Sigmoid colon (tissue), 7 donors: ENCODE results near the gene APBB2. TPM values are rescaled to one million over a fixed set of nuclear protein-coding genes. Genes with fewer than 3 reads are reported as not detected.

Source experiments
- DNase-seq: peaks from one replicate; pipeline ENCODE4 v3.0.0-alpha.2; 2019
- H3K27ac ChIP-seq, 4 donors: fragments of 200-600 bp; sonication (generic); one replicate each; pipeline ENCODE4 v1.5.1; 2016 to 2019; ENCODE audit warnings: mild to moderate bottlenecking in 1 of 4
- H3K27me3 ChIP-seq, 3 donors: fragments of 200-600 bp; sonication (generic); one replicate each; pipeline ENCODE4 v1.5.1; 2019; ENCODE audit warnings: mild to moderate bottlenecking in 1 of 3
- H3K36me3 ChIP-seq, 4 donors: fragments of 200-600 bp; sonication (generic); one replicate each; pipeline ENCODE4 v1.5.1; 2016 to 2019
- H3K4me1 ChIP-seq, 4 donors: fragments of 200-600 bp; sonication (generic); one replicate each; pipeline ENCODE4 v1.5.1; 2017 to 2019
- H3K4me3 ChIP-seq, 4 donors: fragments of 200-600 bp; sonication (generic); one replicate each; pipeline ENCODE4 v1.5.1; 2017 to 2019; ENCODE audit warnings: mild to moderate bottlenecking in 2 of 4, moderate library complexity in 1 of 4
- H3K9me3 ChIP-seq, 4 donors: fragments of 200-600 bp in 3 of 4; sonication (generic) in 3 of 4; one replicate each; pipeline versions ENCODE4 v1.5.1 to v1.6.1; 2013 to 2019
- CTCF ChIP-seq, 4 experiments: fragments of 450-650 bp in 3 of 4; fragments of 200-600 bp in 1 of 4; IDR thresholded peaks; one replicate each; pipeline ENCODE4 v1.5.1; 2016 to 2019; ENCODE audit warnings: antibody characterized with exemption in 4 of 4, mild to moderate bottlenecking in 3 of 4, moderate library complexity in 2 of 4
- EP300 ChIP-seq, 4 donors: sonication (generic); formaldehyde crosslinking; IDR thresholded peaks; one replicate each; pipeline ENCODE4 v1.6.1; 2017; ENCODE audit warnings: antibody characterized with exemption in 4 of 4
- POLR2A ChIP-seq, 2 donors: fragments of 450-650 bp; IDR thresholded peaks; one replicate each; pipeline ENCODE4 v1.6.1; 2016; ENCODE audit warnings: antibody characterized with exemption in 2 of 2, mild to moderate bottlenecking in 2 of 2, moderate library complexity in 2 of 2
- POLR2AphosphoS5 ChIP-seq, 4 donors: sonication (generic); formaldehyde crosslinking; IDR thresholded peaks; one replicate each; pipeline ENCODE4 v1.6.1; 2017; ENCODE audit warnings: antibody characterized with exemption in 4 of 4
- WGBS, 2 donors: extraction: QIAGEN DNeasy Blood & Tissue Kit; methylation state at CpG; one replicate each; pipeline ENCODE4 v1.1.7; 2013; 5-methylcytosine and 5-hydroxymethylcytosine counted together
- intact Hi-C: fragments of 100-400 bp; cut with DNase I; formaldehyde crosslinking; loops from one replicate; pipeline ENCODE4 v1.15.1; 2023
- polyA plus RNA-seq, 3 donors: library from polyadenylated mRNA; stranded (reverse); fragments of 200-250 nt; gene quantifications; one replicate each; pipeline ENCODE4 v1.2.3, GENCODE V29; 2013
- total RNA-seq, 4 donors: library from RNA; depleted of rRNA; stranded (reverse); fragments of >200 nt; gene quantifications; one replicate each; pipeline ENCODE4 v1.1.0, GENCODE V29; 2016
- donor health status: healthy with polysubstance abuse.
- donor health status: Bipolar disorder and iron deficiency.
- donor health status: healthy.

APBB2 gene
- total and polyA plus RNA-seq, 7 donors: 7.8 to 108 (median 69.1) TPM

GRCh38 chr4:41129936-41130440 is 84.4 kb downstream of the APBB2 start:
- H3K4me1 ChIP-seq: peaks cover 0 to 32% (median 20%) of the 10 kb centered on the region in 4 donors
- intact Hi-C loops: no loop called here
- WGBS, 2 donors: 93 to 96% methylated on average over 6 of the region's 6 CpGs
- no peak overlapping the region for H3K27ac ChIP-seq
- DNase-seq: no peak
- no peak overlapping the region for H3K4me3 ChIP-seq
- H3K9me3 ChIP-seq: no peaks in the 10 kb centered on the region
- TF ChIP-seq CTCF (IDR thresholded peaks at IDR 0.05) (no peak), EP300 (IDR thresholded peaks at IDR 0.05) (no peak)
- no peaks in the 10 kb centered on the region for H3K27me3 ChIP-seq
- H3K36me3 ChIP-seq: no peaks in the 10 kb centered on the region

GRCh38 chr4:41129128-41129754 is 85.1 kb downstream of the APBB2 start:
- Histone ChIP-seq H3K9me3 (no peaks in the 10 kb centered on the region), H3K4me1 (peaks cover 0 to 32% (median 24%) of the 10 kb centered on the region in 4 donors), H3K36me3 (no peaks in the 10 kb centered on the region), H3K27ac (no peak overlapping the region), H3K27me3 (no peaks in the 10 kb centered on the region), H3K4me3 (no peak overlapping the region)
- DNase-seq: no peak
- TF ChIP-seq POLR2A (IDR thresholded peaks at IDR 0.05) (no peak), CTCF (IDR thresholded peaks at IDR 0.05) (no peak), EP300 (IDR thresholded peaks at IDR 0.05) (no peak), POLR2AphosphoS5 (IDR thresholded peaks at IDR 0.05) (no peak)
- intact Hi-C loops: no loop called here
- WGBS, 2 donors: 86 to 87% methylated on average over 1 of the region's 1 CpG

GRCh38 chr4:41125558-41126311 is 88.6 kb downstream of the APBB2 start:
- no peak for DNase-seq
- WGBS, 2 donors: 86 to 90% methylated on average over 7 of the region's 7 CpGs
- Histone ChIP-seq H3K27me3 (no peaks in the 10 kb centered on the region), H3K9me3 (no peaks in the 10 kb centered on the region), H3K4me3 (no peak overlapping the region), H3K4me1 (peaks cover 0 to 39% (median 30%) of the 10 kb centered on the region in 4 donors), H3K36me3 (no peaks in the 10 kb centered on the region), H3K27ac (peak overlapping the region in 2 of 4 donors; percentile 50 to 57)
- TF ChIP-seq EP300 (IDR thresholded peaks at IDR 0.05) (no peak), CTCF (IDR thresholded peaks at IDR 0.05) (no peak), POLR2AphosphoS5 (IDR thresholded peaks at IDR 0.05) (no peak), POLR2A (IDR thresholded peaks at IDR 0.05) (no peak)
- intact Hi-C loops: no loop called here

GRCh38 chr4:41124916-41125548 is 89.3 kb downstream of the APBB2 start:
- intact Hi-C loops: loop anchor here (5.0 kb wide), 1 partner anchor 63 kb away; no protein-coding TSS in a partner anchor
- no peak for DNase-seq
- WGBS, 2 donors: 70 to 73% methylated on average over 3 of the region's 3 CpGs

More at GRCh38 chr4:41124916-41125548, 89.3 kb downstream of the APBB2 start:
- no peaks in the 10 kb centered on the region for H3K36me3 ChIP-seq
- H3K27ac ChIP-seq: peak overlapping the region in 3 of 4 donors; percentile 50 to 57 (median 56)
- H3K9me3 ChIP-seq: no peaks in the 10 kb centered on the region
- TF ChIP-seq CTCF (IDR thresholded peaks at IDR 0.05): no peak
- no peak for TF ChIP-seq POLR2A (IDR thresholded peaks at IDR 0.05)
- TF ChIP-seq EP300 (IDR thresholded peaks at IDR 0.05): no peak
- TF ChIP-seq POLR2AphosphoS5 (IDR thresholded peaks at IDR 0.05): no peak
- H3K4me1 ChIP-seq: peaks cover 0 to 46% (median 37%) of the 10 kb centered on the region in 4 donors
- no peak overlapping the region for H3K4me3 ChIP-seq
- no peaks in the 10 kb centered on the region for H3K27me3 ChIP-seq
